ENCODE data around the gene MOV10L1.

MOV10L1 gene

GRCh38 chr22:50177537-50178470 lies 88.0 kb downstream of the MOV10L1 start:
- no peak for DNase-seq
- Histone ChIP-seq H3K56ac (ENCODE audit: low read length) (peak overlapping the region; percentile 70), H4K5ac (ENCODE audit: low read length) (no peak overlapping the region), H3K23ac (ENCODE audit: low read length) (peak overlapping the region; percentile 15), H3K4me1 (ENCODE audit: control insufficient read depth, low read depth, low read length) (no peaks in the 10 kb centered on the region), H3K36me3 (ENCODE audit: control insufficient read depth, insufficient read depth, low read length) (no peaks in the 10 kb centered on the region), H3K27ac (ENCODE audit: low read depth, low read length) (no peak overlapping the region), H3K4ac (ENCODE audit: low read depth, low read length) (no peak overlapping the region), H3K79me2 (ENCODE audit: control insufficient read depth, insufficient read depth, low read length) (no peaks in the 10 kb centered on the region), H3K4me3 (ENCODE audit: low read length) (no peak overlapping the region), H3K9ac (ENCODE audit: low read length) (no peak overlapping the region), H3K27me3 (ENCODE audit: insufficient read depth, low read length, poor library complexity) (no peaks in the 10 kb centered on the region), H3K4me2 (ENCODE audit: low read length) (peak overlapping the region; percentile 36), H2BK15ac (replicated peaks; ENCODE audit: low read depth) (no peak overlapping the region), H2AK5ac (ENCODE audit: low read length) (no peak overlapping the region), H2BK5ac (ENCODE audit: low read length) (no peak overlapping the region), H4K8ac (ENCODE audit: low read depth, low read length) (no peak overlapping the region), H3K18ac (ENCODE audit: low read length) (no peak overlapping the region), H2BK120ac (ENCODE audit: low read depth, low read length) (no peak overlapping the region), H3K79me1 (ENCODE audit: low read length) (no peaks in the 10 kb centered on the region)
- no CpG with 5 or more reads among the region's 98 CpGs for WGBS (ENCODE audit: extremely low coverage, insufficient coverage, low lambda C conversion rate)

GRCh38 chr22:50178471-50178864 lies 88.7 kb downstream of the MOV10L1 start:
- Histone ChIP-seq H3K4me3 (ENCODE audit: low read length) (no peak overlapping the region), H3K4me1 (ENCODE audit: control insufficient read depth, low read depth, low read length) (no peaks in the 10 kb centered on the region), H3K56ac (ENCODE audit: low read length) (peak overlapping the region; percentile 70), H3K27ac (ENCODE audit: low read depth, low read length) (no peak overlapping the region), H4K8ac (ENCODE audit: low read depth, low read length) (no peak overlapping the region), H3K4ac (ENCODE audit: low read depth, low read length) (no peak overlapping the region), H3K4me2 (ENCODE audit: low read length) (no peak overlapping the region), H2BK5ac (ENCODE audit: low read length) (no peak overlapping the region), H3K79me2 (ENCODE audit: control insufficient read depth, insufficient read depth, low read length) (no peaks in the 10 kb centered on the region), H3K18ac (ENCODE audit: low read length) (no peak overlapping the region), H2BK120ac (ENCODE audit: low read depth, low read length) (no peak overlapping the region), H2BK15ac (replicated peaks; ENCODE audit: low read depth) (no peak overlapping the region), H3K79me1 (ENCODE audit: low read length) (no peaks in the 10 kb centered on the region), H4K5ac (ENCODE audit: low read length) (no peak overlapping the region), H2AK5ac (ENCODE audit: low read length) (no peak overlapping the region), H3K23ac (ENCODE audit: low read length) (no peak overlapping the region), H3K9ac (ENCODE audit: low read length) (no peak overlapping the region), H3K36me3 (ENCODE audit: control insufficient read depth, insufficient read depth, low read length) (no peaks in the 10 kb centered on the region), H3K27me3 (ENCODE audit: insufficient read depth, low read length, poor library complexity) (no peaks in the 10 kb centered on the region)
- no peak for DNase-seq
- WGBS (ENCODE audit: extremely low coverage, insufficient coverage, low lambda C conversion rate): no CpG with 5 or more reads among the region's 22 CpGs

- Histone ChIP-seq H2BK120ac (ENCODE audit: low read depth, low read length) (no peak overlapping the region), H2BK5ac (ENCODE audit: low read length) (no peak overlapping the region), H3K18ac (ENCODE audit: low read length) (no peak overlapping the region), H4K5ac (ENCODE audit: low read length) (no peak overlapping the region), H3K9ac (ENCODE audit: low read length) (no peak overlapping the region), H3K4me3 (ENCODE audit: low read length) (no peak overlapping the region), H3K4ac (ENCODE audit: low read depth, low read length) (no peak overlapping the region), H2AK5ac (ENCODE audit: low read length) (no peak overlapping the region), H3K27me3 (ENCODE audit: insufficient read depth, low read length, poor library complexity) (no peaks in the 10 kb centered on the region), H2BK15ac (replicated peaks; ENCODE audit: low read depth) (no peak overlapping the region), H3K79me1 (ENCODE audit: low read length) (no peaks in the 10 kb centered on the region), H3K36me3 (ENCODE audit: control insufficient read depth, insufficient read depth, low read length) (no peaks in the 10 kb centered on the region), H3K79me2 (ENCODE audit: control insufficient read depth, insufficient read depth, low read length) (no peaks in the 10 kb centered on the region), H3K4me2 (ENCODE audit: low read length) (no peak overlapping the region), H3K27ac (ENCODE audit: low read depth, low read length) (no peak overlapping the region), H3K23ac (ENCODE audit: low read length) (no peak overlapping the region), H4K8ac (ENCODE audit: low read depth, low read length) (no peak overlapping the region), H3K56ac (ENCODE audit: low read length) (no peak overlapping the region), H3K4me1 (ENCODE audit: control insufficient read depth, low read depth, low read length) (no peaks in the 10 kb centered on the region)
- no peak for DNase-seq
- WGBS (ENCODE audit: extremely low coverage, insufficient coverage, low lambda C conversion rate): no CpG with 5 or more reads among the region's 64 CpGs
Measured at GRCh38 chr22:50178871-50179869, 89.4 kb downstream of the MOV10L1 start.

- Histone ChIP-seq H4K8ac (ENCODE audit: low read depth, low read length) (no peak overlapping the region), H3K4me3 (ENCODE audit: low read length) (no peak overlapping the region), H2AK5ac (ENCODE audit: low read length) (no peak overlapping the region), H3K36me3 (ENCODE audit: control insufficient read depth, insufficient read depth, low read length) (no peaks in the 10 kb centered on the region), H3K4ac (ENCODE audit: low read depth, low read length) (no peak overlapping the region), H3K9ac (ENCODE audit: low read length) (no peak overlapping the region), H2BK5ac (ENCODE audit: low read length) (no peak overlapping the region), H3K56ac (ENCODE audit: low read length) (no peak overlapping the region), H3K4me1 (ENCODE audit: control insufficient read depth, low read depth, low read length) (no peaks in the 10 kb centered on the region), H2BK120ac (ENCODE audit: low read depth, low read length) (no peak overlapping the region), H3K79me1 (ENCODE audit: low read length) (no peaks in the 10 kb centered on the region), H3K23ac (ENCODE audit: low read length) (no peak overlapping the region), H3K27me3 (ENCODE audit: insufficient read depth, low read length, poor library complexity) (no peaks in the 10 kb centered on the region), H2BK15ac (replicated peaks; ENCODE audit: low read depth) (no peak overlapping the region), H3K4me2 (ENCODE audit: low read length) (no peak overlapping the region), H3K27ac (ENCODE audit: low read depth, low read length) (no peak overlapping the region), H3K79me2 (ENCODE audit: control insufficient read depth, insufficient read depth, low read length) (no peaks in the 10 kb centered on the region), H3K18ac (ENCODE audit: low read length) (no peak overlapping the region), H4K5ac (ENCODE audit: low read length) (no peak overlapping the region)
- no peak for DNase-seq
- no CpG with 5 or more reads among the region's 39 CpGs for WGBS (ENCODE audit: extremely low coverage, insufficient coverage, low lambda C conversion rate)
Measured at GRCh38 chr22:50179937-50180726, 90.3 kb downstream of the MOV10L1 start.

GRCh38 chr22:50180727-50181521 lies 91.1 kb downstream of the MOV10L1 start:
- H3K4ac ChIP-seq (ENCODE audit: low read depth, low read length): no peak overlapping the region
- no peaks in the 10 kb centered on the region for H3K79me2 ChIP-seq (ENCODE audit: control insufficient read depth, insufficient read depth, low read length)
- no peak overlapping the region for H3K27ac ChIP-seq (ENCODE audit: low read depth, low read length)
- H3K9ac ChIP-seq (ENCODE audit: low read length): no peak overlapping the region
- H4K8ac ChIP-seq (ENCODE audit: low read depth, low read length): no peak overlapping the region
- no peaks in the 10 kb centered on the region for H3K4me1 ChIP-seq (ENCODE audit: control insufficient read depth, low read depth, low read length)
- H2BK5ac ChIP-seq (ENCODE audit: low read length): no peak overlapping the region
- H3K4me2 ChIP-seq (ENCODE audit: low read length): no peak overlapping the region
- H3K4me3 ChIP-seq (ENCODE audit: low read length): no peak overlapping the region
- H3K56ac ChIP-seq (ENCODE audit: low read length): no peak overlapping the region
- H3K18ac ChIP-seq (ENCODE audit: low read length): no peak overlapping the region
- H3K27me3 ChIP-seq (ENCODE audit: insufficient read depth, low read length, poor library complexity): no peaks in the 10 kb centered on the region
- H2BK15ac ChIP-seq (replicated peaks; ENCODE audit: low read depth): no peak overlapping the region
- H2AK5ac ChIP-seq (ENCODE audit: low read length): no peak overlapping the region
- no peaks in the 10 kb centered on the region for H3K36me3 ChIP-seq (ENCODE audit: control insufficient read depth, insufficient read depth, low read length)
- DNase-seq: no peak
- H4K5ac ChIP-seq (ENCODE audit: low read length): no peak overlapping the region
- no peak overlapping the region for H2BK120ac ChIP-seq (ENCODE audit: low read depth, low read length)
- no peaks in the 10 kb centered on the region for H3K79me1 ChIP-seq (ENCODE audit: low read length)
- no peak overlapping the region for H3K23ac ChIP-seq (ENCODE audit: low read length)
- WGBS (ENCODE audit: extremely low coverage, insufficient coverage, low lambda C conversion rate): no CpG with 5 or more reads among the region's 27 CpGs

All from mesendoderm (in vitro differentiated cells).